HEK293 (cell line): ENCODE data around the gene TLK1.
A peak's percentile ranks its signal among the peaks of the same experiment; 100 is the strongest.

ENCODE experiments used
- CTCF ChIA-PET: fragments of 350-600 bp; formaldehyde crosslinking; extraction: SDS; loops from one replicate; lab custom pipeline; 2021; ENCODE audit warnings: antibody characterized with exemption; lab: Yijun Ruan, JAX
- POLR2A ChIA-PET: fragments of 300-600 bp; formaldehyde crosslinking; extraction: SDS; loops from one replicate; lab custom pipeline; 2020; ENCODE audit warnings: antibody characterized with exemption, inconsistent platforms; lab: Yijun Ruan, JAX
- H3K27ac ChIP-seq: fragments of 200-500 bp; sonication (Bioruptor generic); 2 replicates; pipeline ENCODE4 v1.5.1; 2014; ENCODE audit warnings: low read depth, low read length, control low read depth, inconsistent platforms; ENCODE audit errors: extremely low read depth
- H3K36me3 ChIP-seq, 2 experiments: fragments of 200-500 bp in 1 of 2; sonication (Bioruptor generic) in 1 of 2; 1 replicate in 1 of 2; 2 replicates in 1 of 2; pipeline ENCODE4 v1.5.1; 2014 to 2017; ENCODE audit warnings: inconsistent platforms in 2 of 2, low read length in 2 of 2; ENCODE audit not compliant: control insufficient read depth in 2 of 2, insufficient read depth in 1 of 2
- H3K4me1 ChIP-seq: fragments of 200-500 bp; sonication (Bioruptor generic); 2 replicates; pipeline ENCODE4 v1.5.1; 2014; ENCODE audit warnings: mild to moderate bottlenecking, low read length, inconsistent platforms; ENCODE audit not compliant: control insufficient read depth, insufficient read depth
- H3K4me3 ChIP-seq: 2 replicates; pipeline ENCODE4 v1.5.1; 2011; ENCODE audit warnings: low read depth, mild to moderate bottlenecking, control low read depth, low read length, moderate library complexity
- H3K9me3 ChIP-seq: fragments of 200-500 bp; sonication (Bioruptor generic); 2 replicates; pipeline ENCODE4 v1.5.1; 2014; ENCODE audit warnings: low read depth, low read length, inconsistent platforms; ENCODE audit not compliant: control insufficient read depth, insufficient read depth
- HOXD13 ChIP-seq: sonication (generic); formaldehyde crosslinking; IDR thresholded peaks from 2 replicates; pipeline ENCODE4 v1.8.0; 2022; ENCODE audit warnings: missing genetic modification reagents, borderline replicate concordance
- REPIN1 ChIP-seq: fragments of 450-650 bp; formaldehyde crosslinking; IDR thresholded peaks from 2 replicates; pipeline ENCODE4 v1.5.1; 2017; ENCODE audit warnings: missing biosample characterization, missing genetic modification characterization, low read depth
- YY1 ChIP-seq: fragments of 450-650 bp; formaldehyde crosslinking; IDR thresholded peaks from 2 replicates; pipeline ENCODE4 v1.5.1; 2018; ENCODE audit warnings: missing biosample characterization, missing genetic modification characterization
- ZBTB48 ChIP-seq: fragments of 450-650 bp; formaldehyde crosslinking; IDR thresholded peaks from 2 replicates; pipeline ENCODE4 v1.5.1; 2016; ENCODE audit warnings: missing biosample characterization, missing genetic modification characterization
- ZFP37 ChIP-seq: fragments of 450-650 bp; formaldehyde crosslinking; IDR thresholded peaks from 2 replicates; pipeline ENCODE4 v1.5.1; 2016; ENCODE audit warnings: missing biosample characterization, missing genetic modification characterization
- ZNF133 ChIP-seq: fragments of 450-650 bp; formaldehyde crosslinking; IDR thresholded peaks from 2 replicates; pipeline ENCODE4 v1.5.1; 2016; ENCODE audit warnings: missing biosample characterization, missing genetic modification characterization
- ZNF148 ChIP-seq: fragments of 450-650 bp; formaldehyde crosslinking; IDR thresholded peaks from 2 replicates; pipeline ENCODE4 v1.5.0; 2017; ENCODE audit warnings: missing biosample characterization, missing genetic modification characterization, borderline replicate concordance
- ZNF248 ChIP-seq: fragments of 450-650 bp; formaldehyde crosslinking; IDR thresholded peaks from 2 replicates; pipeline ENCODE4 v1.5.1; 2017; ENCODE audit warnings: missing biosample characterization, missing genetic modification characterization
- ZNF266 ChIP-seq: fragments of 450-650 bp; formaldehyde crosslinking; IDR thresholded peaks from 2 replicates; pipeline ENCODE4 v1.5.1; 2016; ENCODE audit warnings: missing biosample characterization, missing genetic modification characterization, low read depth
- ZNF274 ChIP-seq, 2 experiments: fragments of 200-500 bp in 1 of 2; fragments of 450-650 bp in 1 of 2; sonication (Bioruptor generic) in 1 of 2; formaldehyde crosslinking in 1 of 2; IDR thresholded peaks; 2 replicates each; pipeline versions ENCODE4 v1.5.1 to v1.6.1; 2014 to 2016; ENCODE audit warnings: borderline replicate concordance in 1 of 2, inconsistent platforms in 1 of 2, low read length in 1 of 2, missing biosample characterization in 1 of 2, missing genetic modification characterization in 1 of 2
- ZNF473 ChIP-seq: fragments of 450-650 bp; formaldehyde crosslinking; IDR thresholded peaks from 2 replicates; pipeline ENCODE4 v1.5.1; 2017; ENCODE audit warnings: missing biosample characterization, missing genetic modification characterization
- ZNF660 ChIP-seq: fragments of 450-650 bp; IDR thresholded peaks from 2 replicates; pipeline ENCODE4 v1.5.1; 2018; ENCODE audit warnings: missing biosample characterization, mild to moderate bottlenecking, missing genetic modification characterization
- ZNF692 ChIP-seq: fragments of 450-650 bp; formaldehyde crosslinking; IDR thresholded peaks from 2 replicates; pipeline ENCODE4 v1.5.1; 2016; ENCODE audit warnings: missing biosample characterization, missing genetic modification characterization
- ZNF76 ChIP-seq: fragments of 450-650 bp; formaldehyde crosslinking; IDR thresholded peaks from 2 replicates; pipeline ENCODE4; 2016; ENCODE audit warnings: low read depth, missing biosample characterization, missing genetic modification characterization, borderline replicate concordance
- ZXDB ChIP-seq: fragments of 450-650 bp; formaldehyde crosslinking; IDR thresholded peaks from 2 replicates; pipeline ENCODE4 v1.5.1; 2016; ENCODE audit warnings: missing biosample characterization, missing genetic modification characterization
- TF ChIP-seq, protein P1 (sequence below): fragments of 450-650 bp; formaldehyde crosslinking; IDR thresholded peaks from 2 replicates; pipeline ENCODE4 v1.5.1; 2016; ENCODE audit warnings: missing biosample characterization, missing genetic modification characterization, low read depth
- TF ChIP-seq, protein P2 (sequence below): fragments of 450-650 bp; formaldehyde crosslinking; IDR thresholded peaks from 2 replicates; pipeline ENCODE4 v1.5.1; 2016; ENCODE audit warnings: missing biosample characterization, missing genetic modification characterization
- TF ChIP-seq, protein P3 (sequence below): fragments of 450-650 bp; formaldehyde crosslinking; conservative IDR thresholded peaks from 2 replicates; pipeline ENCODE4 v1.5.1; 2016; ENCODE audit warnings: low read depth, missing biosample characterization, missing genetic modification characterization

TLK1 gene

GRCh38 chr2:171158036-171158789 lies 2.5 kb downstream of the TLK1 start (continued):
- no peak for TF ChIP-seq ZNF660 (tag by site-specific recombination)

- TF ChIP-seq ZNF274 (IDR thresholded peaks at IDR 0.05; ENCODE audit: low read length) (no peak), ZNF274 (tag by site-specific recombination; IDR thresholded peaks at IDR 0.05; ENCODE audit: borderline replicate concordance) (no peak), ZXDB (tag by site-specific recombination) (no peak), ZFP37 (tag by site-specific recombination) (no peak), ZNF133 (tag by site-specific recombination) (no peak), ZBTB48 (tag by site-specific recombination) (no peak), ZNF76 (no peak), ZNF148 (tag by site-specific recombination) (no peak), ZNF248 (tag by site-specific recombination) (no peak), ZNF692 (no peak)
- TF ChIP-seq, protein P1, sequence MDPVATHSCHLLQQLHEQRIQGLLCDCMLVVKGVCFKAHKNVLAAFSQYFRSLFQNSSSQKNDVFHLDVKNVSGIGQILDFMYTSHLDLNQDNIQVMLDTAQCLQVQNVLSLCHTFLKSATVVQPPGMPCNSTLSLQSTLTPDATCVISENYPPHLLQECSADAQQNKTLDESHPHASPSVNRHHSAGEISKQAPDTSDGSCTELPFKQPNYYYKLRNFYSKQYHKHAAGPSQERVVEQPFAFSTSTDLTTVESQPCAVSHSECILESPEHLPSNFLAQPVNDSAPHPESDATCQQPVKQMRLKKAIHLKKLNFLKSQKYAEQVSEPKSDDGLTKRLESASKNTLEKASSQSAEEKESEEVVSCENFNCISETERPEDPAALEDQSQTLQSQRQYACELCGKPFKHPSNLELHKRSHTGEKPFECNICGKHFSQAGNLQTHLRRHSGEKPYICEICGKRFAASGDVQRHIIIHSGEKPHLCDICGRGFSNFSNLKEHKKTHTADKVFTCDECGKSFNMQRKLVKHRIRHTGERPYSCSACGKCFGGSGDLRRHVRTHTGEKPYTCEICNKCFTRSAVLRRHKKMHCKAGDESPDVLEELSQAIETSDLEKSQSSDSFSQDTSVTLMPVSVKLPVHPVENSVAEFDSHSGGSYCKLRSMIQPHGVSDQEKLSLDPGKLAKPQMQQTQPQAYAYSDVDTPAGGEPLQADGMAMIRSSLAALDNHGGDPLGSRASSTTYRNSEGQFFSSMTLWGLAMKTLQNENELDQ (tag by site-specific recombination): no peak
- TF ChIP-seq, all 188 proteins: peak for 0
- Histone ChIP-seq H3K4me3 (no peak overlapping the region), H3K27ac (no peak overlapping the region), H3K4me1 (peaks cover 15% of the 10 kb centered on the region), H3K36me3 (no peaks in the 10 kb centered on the region), H3K9me3 (no peaks in the 10 kb centered on the region)
- POLR2A ChIA-PET: interaction anchor here (0.6 kb wide), 1 partner anchor 150 kb away, joined by 4 read pairs; no protein-coding TSS in a partner anchor
- CTCF ChIA-PET: interaction anchor here (0.5 to 1.7 kb wide), 3 partner anchors 184 to 787 kb away, joined by 3 to 4 read pairs (median 3); no protein-coding TSS in a partner anchor
Measured at GRCh38 chr2:171157109-171157500, 3.6 kb downstream of the TLK1 start.

DNA sequence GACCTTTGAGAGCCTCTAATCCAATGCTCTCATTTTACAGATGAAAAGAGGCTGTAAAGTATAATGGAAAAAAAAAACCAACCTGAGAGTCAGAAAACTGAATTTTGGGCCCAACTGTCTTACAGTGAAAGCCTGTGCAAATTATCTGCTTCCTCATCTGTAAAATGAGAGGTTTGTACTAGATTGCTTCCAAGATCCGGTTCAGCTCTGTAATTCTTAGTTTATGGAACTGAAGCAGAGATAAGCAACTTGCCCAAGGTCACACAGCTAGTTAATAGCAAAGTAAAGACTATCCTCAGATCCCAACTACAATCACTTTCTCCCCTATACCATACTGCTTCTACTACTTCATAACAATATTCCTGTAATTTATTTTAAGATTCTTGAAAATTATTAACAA lies 6.3 kb downstream of the TLK1 start:
- H3K36me3 ChIP-seq: no peaks in the 10 kb centered on the region
- CTCF ChIA-PET: no interaction called here
- H3K9me3 ChIP-seq: no peaks in the 10 kb centered on the region
- H3K4me1 ChIP-seq: peaks cover 15% of the 10 kb centered on the region
- H3K4me3 ChIP-seq: no peak overlapping the region
- 0 out of 2 replicates have a peak overlapping the region, but pooled peaks have one; percentile 26 for H3K27ac ChIP-seq
- POLR2A ChIA-PET: interaction anchor here (1.2 kb wide), 1 partner anchor 226 kb away, joined by 3 read pairs; the partner anchor contains the start of gene GORASP2
- TF ChIP-seq, protein P2, sequence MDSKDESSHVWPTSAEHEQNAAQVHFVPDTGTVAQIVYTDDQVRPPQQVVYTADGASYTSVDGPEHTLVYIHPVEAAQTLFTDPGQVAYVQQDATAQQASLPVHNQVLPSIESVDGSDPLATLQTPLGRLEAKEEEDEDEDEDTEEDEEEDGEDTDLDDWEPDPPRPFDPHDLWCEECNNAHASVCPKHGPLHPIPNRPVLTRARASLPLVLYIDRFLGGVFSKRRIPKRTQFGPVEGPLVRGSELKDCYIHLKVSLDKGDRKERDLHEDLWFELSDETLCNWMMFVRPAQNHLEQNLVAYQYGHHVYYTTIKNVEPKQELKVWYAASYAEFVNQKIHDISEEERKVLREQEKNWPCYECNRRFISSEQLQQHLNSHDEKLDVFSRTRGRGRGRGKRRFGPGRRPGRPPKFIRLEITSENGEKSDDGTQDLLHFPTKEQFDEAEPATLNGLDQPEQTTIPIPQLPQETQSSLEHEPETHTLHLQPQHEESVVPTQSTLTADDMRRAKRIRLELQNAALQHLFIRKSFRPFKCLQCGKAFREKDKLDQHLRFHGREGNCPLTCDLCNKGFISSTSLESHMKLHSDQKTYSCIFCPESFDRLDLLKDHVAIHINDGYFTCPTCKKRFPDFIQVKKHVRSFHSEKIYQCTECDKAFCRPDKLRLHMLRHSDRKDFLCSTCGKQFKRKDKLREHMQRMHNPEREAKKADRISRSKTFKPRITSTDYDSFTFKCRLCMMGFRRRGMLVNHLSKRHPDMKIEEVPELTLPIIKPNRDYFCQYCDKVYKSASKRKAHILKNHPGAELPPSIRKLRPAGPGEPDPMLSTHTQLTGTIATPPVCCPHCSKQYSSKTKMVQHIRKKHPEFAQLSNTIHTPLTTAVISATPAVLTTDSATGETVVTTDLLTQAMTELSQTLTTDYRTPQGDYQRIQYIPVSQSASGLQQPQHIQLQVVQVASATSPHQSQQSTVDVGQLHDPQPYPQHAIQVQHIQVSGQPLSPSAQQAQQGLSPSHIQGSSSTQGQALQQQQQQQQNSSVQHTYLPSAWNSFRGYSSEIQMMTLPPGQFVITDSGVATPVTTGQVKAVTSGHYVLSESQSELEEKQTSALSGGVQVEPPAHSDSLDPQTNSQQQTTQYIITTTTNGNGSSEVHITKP (tag by site-specific recombination): no peak
- TF ChIP-seq HOXD13 (CRISPR knock-in tag): no peak
- no peak for TF ChIP-seq ZNF266 (tag by site-specific recombination)
- TF ChIP-seq, protein P3, sequence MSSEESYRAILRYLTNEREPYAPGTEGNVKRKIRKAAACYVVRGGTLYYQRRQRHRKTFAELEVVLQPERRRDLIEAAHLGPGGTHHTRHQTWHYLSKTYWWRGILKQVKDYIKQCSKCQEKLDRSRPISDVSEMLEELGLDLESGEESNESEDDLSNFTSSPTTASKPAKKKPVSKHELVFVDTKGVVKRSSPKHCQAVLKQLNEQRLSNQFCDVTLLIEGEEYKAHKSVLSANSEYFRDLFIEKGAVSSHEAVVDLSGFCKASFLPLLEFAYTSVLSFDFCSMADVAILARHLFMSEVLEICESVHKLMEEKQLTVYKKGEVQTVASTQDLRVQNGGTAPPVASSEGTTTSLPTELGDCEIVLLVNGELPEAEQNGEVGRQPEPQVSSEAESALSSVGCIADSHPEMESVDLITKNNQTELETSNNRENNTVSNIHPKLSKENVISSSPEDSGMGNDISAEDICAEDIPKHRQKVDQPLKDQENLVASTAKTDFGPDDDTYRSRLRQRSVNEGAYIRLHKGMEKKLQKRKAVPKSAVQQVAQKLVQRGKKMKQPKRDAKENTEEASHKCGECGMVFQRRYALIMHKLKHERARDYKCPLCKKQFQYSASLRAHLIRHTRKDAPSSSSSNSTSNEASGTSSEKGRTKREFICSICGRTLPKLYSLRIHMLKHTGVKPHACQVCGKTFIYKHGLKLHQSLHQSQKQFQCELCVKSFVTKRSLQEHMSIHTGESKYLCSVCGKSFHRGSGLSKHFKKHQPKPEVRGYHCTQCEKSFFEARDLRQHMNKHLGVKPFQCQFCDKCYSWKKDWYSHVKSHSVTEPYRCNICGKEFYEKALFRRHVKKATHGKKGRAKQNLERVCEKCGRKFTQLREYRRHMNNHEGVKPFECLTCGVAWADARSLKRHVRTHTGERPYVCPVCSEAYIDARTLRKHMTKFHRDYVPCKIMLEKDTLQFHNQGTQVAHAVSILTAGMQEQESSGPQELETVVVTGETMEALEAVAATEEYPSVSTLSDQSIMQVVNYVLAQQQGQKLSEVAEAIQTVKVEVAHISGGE: no peak
- TF ChIP-seq REPIN1 (tag by site-specific recombination): no peak
- no peak for TF ChIP-seq ZNF473 (tag by site-specific recombination)
- no peak for TF ChIP-seq YY1 (tag by site-specific recombination)
